ENCODE data around the gene IKBKE.

DNA sequence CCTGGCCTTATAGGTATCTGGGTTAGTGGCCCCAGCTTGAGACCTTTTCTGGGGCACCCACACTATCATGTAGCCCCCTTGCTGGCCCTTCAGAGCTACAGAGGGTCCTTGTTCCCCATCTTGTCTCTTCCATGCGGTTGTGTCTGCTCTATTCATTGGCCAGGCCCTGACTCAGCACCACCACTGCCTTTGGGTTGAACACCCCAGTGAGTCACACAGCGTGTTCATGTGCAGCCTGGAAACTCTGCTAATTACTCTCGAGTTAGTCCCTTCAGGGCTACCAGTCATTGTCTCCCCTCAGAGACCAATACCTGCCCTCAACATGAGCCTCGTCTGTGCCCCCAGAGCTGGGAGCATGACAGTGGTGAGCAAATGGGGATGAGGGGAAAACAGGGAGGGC lies 28.2 kb upstream of the IKBKE start:
- TF ChIP-seq, protein P1, sequence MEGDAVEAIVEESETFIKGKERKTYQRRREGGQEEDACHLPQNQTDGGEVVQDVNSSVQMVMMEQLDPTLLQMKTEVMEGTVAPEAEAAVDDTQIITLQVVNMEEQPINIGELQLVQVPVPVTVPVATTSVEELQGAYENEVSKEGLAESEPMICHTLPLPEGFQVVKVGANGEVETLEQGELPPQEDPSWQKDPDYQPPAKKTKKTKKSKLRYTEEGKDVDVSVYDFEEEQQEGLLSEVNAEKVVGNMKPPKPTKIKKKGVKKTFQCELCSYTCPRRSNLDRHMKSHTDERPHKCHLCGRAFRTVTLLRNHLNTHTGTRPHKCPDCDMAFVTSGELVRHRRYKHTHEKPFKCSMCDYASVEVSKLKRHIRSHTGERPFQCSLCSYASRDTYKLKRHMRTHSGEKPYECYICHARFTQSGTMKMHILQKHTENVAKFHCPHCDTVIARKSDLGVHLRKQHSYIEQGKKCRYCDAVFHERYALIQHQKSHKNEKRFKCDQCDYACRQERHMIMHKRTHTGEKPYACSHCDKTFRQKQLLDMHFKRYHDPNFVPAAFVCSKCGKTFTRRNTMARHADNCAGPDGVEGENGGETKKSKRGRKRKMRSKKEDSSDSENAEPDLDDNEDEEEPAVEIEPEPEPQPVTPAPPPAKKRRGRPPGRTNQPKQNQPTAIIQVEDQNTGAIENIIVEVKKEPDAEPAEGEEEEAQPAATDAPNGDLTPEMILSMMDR (conservative IDR thresholded peaks at IDR 0.05; ENCODE audit: low read length): no peak
- TF ChIP-seq EZH2phosphoT487 (IDR thresholded peaks at IDR 0.05; ENCODE audit: borderline replicate concordance): no peak
